IgD-negative memory B cell (primary cell): ENCODE measurements around the gene NEDD9. TPM values are rescaled to one million over a fixed set of nuclear protein-coding genes. Genes with fewer than 3 reads are reported as not detected.

Experiments
- H3K27ac Mint-ChIP-seq, 3 donors: one replicate each; pipeline ENCODE4 v1.8.0; 2020 to 2022; ENCODE audit warnings: mild to moderate bottlenecking in 3 of 3, mixed read lengths in 3 of 3, moderate library complexity in 1 of 3
- H3K27me3 Mint-ChIP-seq: one replicate; pipeline ENCODE4 v1.8.0; 2021; ENCODE audit warnings: mixed read lengths
- H3K36me3 Mint-ChIP-seq: one replicate; pipeline ENCODE4 v1.8.0; 2020; ENCODE audit warnings: mild to moderate bottlenecking, mixed read lengths
- H3K4me1 Mint-ChIP-seq, 3 donors: one replicate each; pipeline ENCODE4 v1.8.0; 2020 to 2022; ENCODE audit warnings: mixed read lengths in 3 of 3, mild to moderate bottlenecking in 1 of 3
- H3K4me3 Mint-ChIP-seq, 4 donors: one replicate each; pipeline ENCODE4 v1.8.0; 2020 to 2022; ENCODE audit warnings: mild to moderate bottlenecking in 4 of 4, mixed read lengths in 4 of 4, moderate library complexity in 3 of 4
- H3K9me3 Mint-ChIP-seq, 3 donors: one replicate each; pipeline ENCODE4 v1.8.0; 2020 to 2021; ENCODE audit warnings: mixed read lengths in 3 of 3, mild to moderate bottlenecking in 1 of 3
- polyA plus RNA-seq: library from polyadenylated mRNA; unstranded; fragments of 300-500 nt; fragmentation: Illumina TruSeq; gene quantifications from one replicate; pipeline ENCODE4 v1.2.3, GENCODE V29; 2021

Gene NEDD9
- polyA plus RNA-seq, 1 donor from 2014 or later = 32.4 TPM

DNA sequence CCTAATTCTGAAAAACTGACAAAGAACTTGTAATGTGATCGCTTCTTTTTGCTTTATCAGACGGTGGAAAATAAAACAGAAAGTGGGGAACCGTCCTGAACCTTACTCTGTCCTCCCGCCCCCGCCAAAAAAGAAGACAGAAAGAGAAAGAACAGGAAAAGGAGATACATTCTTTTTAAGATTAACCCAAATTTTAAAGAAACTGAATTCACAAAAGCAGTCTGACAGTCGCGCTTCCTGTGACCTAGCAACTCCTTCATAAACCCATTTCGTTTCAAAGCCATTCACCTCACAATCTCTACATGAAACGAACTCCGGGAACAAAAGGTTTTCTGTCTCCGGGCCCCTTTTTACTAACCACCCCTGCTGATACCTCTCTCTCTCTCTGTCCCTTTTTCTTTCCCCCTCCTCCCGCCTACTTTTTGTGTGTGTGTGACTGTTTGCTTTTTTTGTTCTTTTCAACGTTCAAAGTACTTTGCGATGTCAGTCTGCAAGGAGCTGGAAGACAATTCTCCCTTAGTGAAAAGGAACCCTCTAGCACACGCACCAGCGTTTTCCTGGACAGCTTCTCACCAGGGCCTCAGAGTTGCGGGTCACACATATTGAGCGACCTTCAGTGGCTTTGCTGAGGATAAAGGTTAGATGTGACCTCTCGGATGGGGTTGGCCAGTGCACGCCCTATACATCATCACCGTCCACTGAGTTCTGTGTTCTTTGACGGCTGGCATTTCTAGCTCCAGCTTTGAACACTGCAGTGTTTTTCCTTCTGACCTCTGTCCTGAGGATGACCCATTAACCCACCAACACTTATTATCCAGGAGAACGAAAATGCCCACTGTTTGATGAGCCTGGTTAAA is 530 bp upstream of the NEDD9 start:
- H3K36me3 Mint-ChIP-seq = peaks cover 6% of the 10 kb centered on the region
- peak overlapping the region; percentile 90 to 95 (median 92) for H3K4me3 Mint-ChIP-seq
- H3K9me3 Mint-ChIP-seq = no peaks in the 10 kb centered on the region
- H3K4me1 Mint-ChIP-seq = peaks cover 29 to 45% (median 40%) of the 10 kb centered on the region in 3 donors
- peak overlapping the region; percentile 88 to 98 (median 95) for H3K27ac Mint-ChIP-seq
- H3K27me3 Mint-ChIP-seq = no peaks in the 10 kb centered on the region

DNA sequence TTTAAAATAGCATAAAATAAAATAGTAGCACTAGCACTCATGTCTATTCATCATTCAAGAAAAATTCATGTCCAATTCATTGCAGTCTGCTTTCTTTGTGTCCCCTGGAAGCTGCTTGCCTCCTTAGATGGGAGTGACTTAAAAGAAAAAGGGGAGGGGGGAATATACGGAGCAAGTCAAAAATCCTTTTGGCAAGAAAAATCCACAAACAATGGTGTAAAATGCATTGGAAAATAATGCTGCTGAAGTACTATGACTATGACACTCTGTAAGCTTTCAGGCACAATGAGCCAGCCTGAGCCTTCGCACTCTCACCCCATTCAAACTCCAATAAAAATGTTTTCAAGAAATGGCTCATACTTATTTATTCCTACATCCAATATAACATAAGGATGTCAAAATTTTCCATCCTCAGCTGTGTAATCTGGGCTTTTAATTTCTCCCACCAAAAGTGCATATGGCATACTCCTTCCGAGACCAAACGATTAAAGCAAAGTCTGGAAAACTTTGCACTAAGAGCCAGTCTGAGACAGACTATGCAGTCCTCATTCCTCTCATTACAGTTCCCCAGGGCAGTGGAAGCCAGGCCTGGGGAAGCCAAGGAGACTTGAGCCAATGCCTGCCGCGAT is 790 bp downstream of the NEDD9 start:
- Mint-ChIP-seq H3K27me3 (no peaks in the 10 kb centered on the region), H3K9me3 (no peaks in the 10 kb centered on the region), H3K36me3 (peaks cover 3% of the 10 kb centered on the region), H3K27ac (peak overlapping the region; percentile 26 to 95 (median 88)), H3K4me1 (peaks cover 24 to 33% (median 30%) of the 10 kb centered on the region in 3 donors), H3K4me3 (peak overlapping the region; percentile 90 to 95 (median 92))

DNA sequence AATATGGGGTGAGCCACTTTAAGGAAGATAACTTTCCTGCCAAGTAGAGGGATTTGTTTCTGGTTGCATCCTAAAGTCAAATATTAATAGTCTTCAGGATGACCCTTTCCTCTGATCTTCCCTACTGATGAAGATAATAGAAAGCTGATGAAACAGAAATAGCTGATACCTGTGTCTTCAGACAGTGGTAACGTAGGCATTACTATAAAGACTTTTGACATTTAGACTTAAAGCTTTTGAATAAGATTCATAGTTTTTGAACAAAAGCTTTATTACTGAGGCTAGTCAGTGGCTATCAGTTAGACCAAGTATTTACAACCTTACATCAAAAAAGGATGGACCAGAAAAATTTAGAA is 1.4 kb downstream of the NEDD9 start:
- Mint-ChIP-seq H3K36me3 (peaks cover 1% of the 10 kb centered on the region), H3K4me1 (peaks cover 22 to 27% (median 24%) of the 10 kb centered on the region in 3 donors), H3K9me3 (no peaks in the 10 kb centered on the region), H3K27ac (peak overlapping the region in 1 of 3 donors; percentile 15), H3K4me3 (peak overlapping the region in 2 of 4 donors; percentile 27 to 94), H3K27me3 (no peaks in the 10 kb centered on the region)

DNA sequence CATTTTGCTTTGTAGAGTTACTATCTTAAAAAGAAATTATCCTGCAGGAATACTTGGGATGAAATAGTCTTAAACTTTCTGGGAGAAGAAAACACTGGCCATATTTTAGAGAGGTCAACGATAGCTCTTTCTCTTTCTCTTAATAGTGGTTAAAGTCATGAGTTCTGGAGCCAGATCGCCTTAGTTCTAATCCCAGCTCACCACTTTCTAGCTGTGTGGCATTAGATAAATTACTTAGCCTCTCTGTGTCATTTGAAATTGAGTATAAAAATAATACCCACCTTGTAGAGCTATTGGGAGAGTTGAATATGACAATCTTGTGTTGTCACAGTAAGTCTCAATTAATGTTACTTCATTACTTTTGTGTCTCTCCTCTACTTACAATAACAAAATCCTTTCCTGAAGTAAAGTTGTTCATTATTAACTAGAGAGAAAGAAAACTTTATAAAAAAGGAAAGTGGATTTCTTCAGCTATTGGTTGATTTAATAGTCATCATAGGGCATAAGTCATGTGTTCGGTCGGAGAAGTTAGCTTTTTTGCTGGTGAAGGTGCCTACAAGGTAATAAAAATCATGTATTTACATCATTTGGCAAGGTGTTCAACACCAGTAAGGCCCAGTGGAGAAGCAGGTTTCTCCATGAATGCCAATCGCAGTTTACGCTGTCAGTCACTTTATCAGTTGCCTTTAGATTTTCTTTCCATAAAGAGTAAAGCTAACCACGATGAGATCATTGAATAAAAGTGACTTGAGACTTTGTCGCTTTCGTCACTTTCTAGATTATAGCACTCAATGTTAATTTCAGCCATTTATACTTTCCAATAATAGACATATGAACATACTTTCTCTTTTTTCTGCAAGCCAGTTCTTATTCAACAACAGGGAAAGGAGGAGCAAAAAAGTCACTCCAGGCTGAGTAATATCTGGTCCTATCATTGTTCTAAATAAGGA is 2.0 kb downstream of the NEDD9 start:
- H3K27ac Mint-ChIP-seq = no peak overlapping the region
- peaks cover 1% of the 10 kb centered on the region for H3K36me3 Mint-ChIP-seq
- no peaks in the 10 kb centered on the region for H3K27me3 Mint-ChIP-seq
- peak overlapping the region in 2 of 4 donors; percentile 1 to 27 for H3K4me3 Mint-ChIP-seq
- peaks cover 21 to 26% (median 26%) of the 10 kb centered on the region in 3 donors for H3K4me1 Mint-ChIP-seq
- H3K9me3 Mint-ChIP-seq = no peaks in the 10 kb centered on the region

DNA sequence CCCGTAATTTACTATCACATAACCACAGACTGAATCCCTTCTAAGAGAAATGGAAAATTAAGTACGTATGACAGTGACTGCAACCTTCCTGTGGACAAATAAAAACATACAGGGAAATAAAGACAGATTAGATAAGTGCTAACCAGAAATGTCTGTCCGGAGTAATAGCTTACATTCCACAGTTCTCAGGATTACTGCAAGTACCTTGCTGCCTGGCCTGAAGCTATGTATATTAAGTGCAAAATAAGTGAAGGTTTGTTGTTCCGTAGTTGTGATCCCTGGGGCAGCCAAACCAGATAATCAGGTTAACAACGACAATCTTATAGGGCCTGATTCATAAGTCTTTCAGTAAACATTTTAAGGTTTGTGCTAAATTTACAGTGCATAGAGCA is 2.8 kb downstream of the NEDD9 start:
- H3K4me1 Mint-ChIP-seq = peaks cover 26 to 32% (median 30%) of the 10 kb centered on the region in 3 donors
- no peak overlapping the region for H3K4me3 Mint-ChIP-seq
- H3K9me3 Mint-ChIP-seq = no peaks in the 10 kb centered on the region
- no peak overlapping the region for H3K27ac Mint-ChIP-seq
- peaks cover 1% of the 10 kb centered on the region for H3K36me3 Mint-ChIP-seq
- H3K27me3 Mint-ChIP-seq = no peaks in the 10 kb centered on the region

DNA sequence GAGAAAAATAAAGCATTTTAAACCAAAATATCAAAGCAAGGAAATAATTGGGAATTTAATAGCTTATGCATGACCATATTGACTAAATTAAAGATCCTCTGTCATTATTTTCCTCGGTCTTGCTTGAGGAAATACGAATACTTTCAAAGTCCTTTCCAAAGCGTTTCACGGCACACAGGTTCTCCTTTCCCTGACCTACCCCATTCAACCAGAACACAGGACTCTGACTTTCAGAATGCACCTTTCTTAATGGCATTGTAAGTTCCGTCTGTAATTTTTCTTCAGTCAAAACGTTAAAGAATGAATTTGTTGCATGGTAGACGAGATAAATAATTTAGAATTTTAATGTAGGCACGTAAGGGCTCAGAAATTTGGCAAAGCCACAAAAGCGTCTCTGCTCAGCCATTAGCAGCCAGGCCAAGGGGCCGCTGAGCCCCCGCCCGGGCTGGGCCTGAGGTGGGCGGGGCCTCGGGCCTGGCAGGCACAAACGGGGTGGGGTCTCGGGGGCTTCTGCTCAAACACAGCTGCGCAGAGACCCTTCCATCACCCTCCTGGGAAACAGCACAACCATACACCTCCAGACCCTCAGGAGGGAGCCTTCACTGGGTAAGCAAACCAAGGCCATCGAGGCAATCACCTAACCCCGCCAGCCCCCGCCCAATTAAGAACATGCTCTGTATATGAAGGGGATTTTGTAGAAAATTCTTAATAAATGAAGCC is 3.4 kb downstream of the NEDD9 start:
- Mint-ChIP-seq H3K4me1 (peaks cover 28 to 34% (median 33%) of the 10 kb centered on the region in 3 donors), H3K4me3 (no peak overlapping the region), H3K36me3 (peaks cover 1% of the 10 kb centered on the region), H3K27ac (no peak overlapping the region), H3K27me3 (no peaks in the 10 kb centered on the region), H3K9me3 (no peaks in the 10 kb centered on the region)

DNA sequence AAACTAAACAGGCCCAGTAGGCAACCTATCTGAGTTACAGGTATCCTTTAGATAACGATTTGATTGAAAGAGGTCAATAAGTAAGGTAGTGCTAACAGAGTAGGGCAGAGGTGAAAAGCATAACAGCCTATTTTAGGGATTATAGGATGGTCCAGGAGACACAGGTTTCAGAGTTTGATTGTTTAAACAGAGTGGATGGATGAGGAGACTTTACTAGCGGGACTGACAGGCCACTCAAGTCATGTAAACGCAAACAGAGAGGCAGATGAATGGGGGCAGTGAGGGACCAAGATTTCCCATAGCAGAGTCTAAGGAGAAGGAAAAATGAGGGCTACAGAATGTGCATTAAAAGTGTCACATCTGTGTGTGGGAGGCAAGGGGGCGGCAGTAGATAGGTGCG is 4.8 kb downstream of the NEDD9 start:
- no peaks in the 10 kb centered on the region for H3K27me3 Mint-ChIP-seq
- peaks cover 18 to 33% (median 31%) of the 10 kb centered on the region in 3 donors for H3K4me1 Mint-ChIP-seq
- peaks cover 1% of the 10 kb centered on the region for H3K36me3 Mint-ChIP-seq
- no peaks in the 10 kb centered on the region for H3K9me3 Mint-ChIP-seq
- H3K27ac Mint-ChIP-seq = no peak overlapping the region
- H3K4me3 Mint-ChIP-seq = no peak overlapping the region

DNA sequence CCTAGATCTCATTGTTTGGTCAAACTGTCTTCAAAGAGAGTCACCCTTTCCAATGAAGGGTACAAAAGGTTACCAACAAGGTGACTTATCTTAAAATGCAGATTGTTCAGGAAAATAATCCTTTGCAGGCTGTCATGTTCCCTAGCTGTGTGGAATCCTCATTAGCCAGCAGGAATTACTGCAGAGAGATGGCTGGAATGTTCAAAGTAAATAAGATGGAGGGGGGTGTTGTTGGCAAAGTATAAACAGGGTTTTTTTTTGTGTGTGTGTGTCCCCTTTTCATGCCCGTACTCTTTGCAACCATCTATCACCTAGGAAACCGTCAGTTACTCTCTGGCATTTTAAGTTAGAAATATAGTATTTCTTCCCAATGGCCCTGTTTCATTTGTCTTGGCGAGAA is 6.5 kb downstream of the NEDD9 start:
- peaks cover 23 to 38% (median 27%) of the 10 kb centered on the region in 3 donors for H3K4me1 Mint-ChIP-seq
- H3K27ac Mint-ChIP-seq = peak overlapping the region in 1 of 3 donors; percentile 19
- no peaks in the 10 kb centered on the region for H3K9me3 Mint-ChIP-seq
- H3K36me3 Mint-ChIP-seq = peaks cover 4% of the 10 kb centered on the region
- no peaks in the 10 kb centered on the region for H3K27me3 Mint-ChIP-seq
- no peak overlapping the region for H3K4me3 Mint-ChIP-seq

DNA sequence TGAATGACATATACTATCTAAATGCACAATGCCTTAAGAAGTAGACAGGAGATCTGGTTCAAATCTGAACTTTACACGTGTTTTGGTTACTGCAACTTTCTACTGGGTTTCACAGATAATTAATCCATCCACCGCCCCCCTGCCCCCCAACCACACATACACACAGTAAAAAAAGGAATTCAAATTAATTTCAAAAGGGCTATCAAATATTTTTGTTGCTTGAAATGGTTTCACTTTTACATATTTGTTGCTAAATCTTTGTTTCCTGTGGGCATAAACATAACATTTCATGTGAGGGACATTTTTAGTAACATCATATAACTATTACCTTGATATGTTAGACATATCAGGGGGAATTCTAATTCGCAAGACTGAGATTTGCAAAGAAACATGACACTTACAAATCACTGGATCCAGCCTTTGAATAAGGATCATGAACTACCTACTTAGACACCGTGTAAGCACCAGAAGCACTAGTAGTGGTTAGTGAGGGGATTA is 7.5 kb downstream of the NEDD9 start:
- Mint-ChIP-seq H3K27ac (peak overlapping the region in 2 of 3 donors; percentile 15 to 25), H3K36me3 (peaks cover 4% of the 10 kb centered on the region), H3K27me3 (no peaks in the 10 kb centered on the region), H3K4me3 (peak overlapping the region in 2 of 4 donors; percentile 68 to 79), H3K9me3 (no peaks in the 10 kb centered on the region), H3K4me1 (peaks cover 23 to 38% (median 29%) of the 10 kb centered on the region in 3 donors)

DNA sequence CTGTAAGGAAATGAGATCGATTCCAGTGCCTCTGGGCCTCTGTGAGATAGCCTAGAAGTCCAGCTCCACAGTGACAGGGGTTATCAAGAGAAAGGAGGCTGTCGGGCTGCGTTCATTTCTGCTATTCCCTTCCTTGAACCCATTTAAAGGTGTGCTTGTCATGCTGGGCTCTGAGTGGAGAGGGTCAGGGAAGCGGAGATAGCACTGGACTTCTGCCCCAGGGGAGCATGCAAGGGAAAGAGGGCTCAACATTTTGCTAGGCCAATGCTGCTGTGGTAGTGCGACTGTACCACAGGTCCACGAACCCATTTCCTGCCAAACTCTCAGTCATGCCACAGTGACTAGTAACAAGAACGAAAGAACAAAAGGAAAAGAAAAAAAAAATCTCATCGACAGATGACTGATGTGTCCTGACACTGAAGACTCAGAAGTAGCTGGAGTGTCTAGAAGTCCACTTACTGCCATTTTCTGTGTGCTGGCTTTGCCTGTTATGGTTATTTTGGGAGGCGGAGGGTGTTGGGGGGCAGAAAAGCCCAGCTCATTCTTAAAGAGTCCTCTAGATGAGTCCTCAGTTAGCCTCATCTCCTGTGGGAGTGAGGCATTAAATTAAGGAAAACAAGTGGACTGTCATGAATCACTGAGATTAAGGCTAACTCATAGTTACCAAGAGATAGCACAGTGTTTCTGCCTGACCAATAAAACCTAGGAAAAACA is 8.1 kb downstream of the NEDD9 start:
- peaks cover 4% of the 10 kb centered on the region for H3K36me3 Mint-ChIP-seq
- peak overlapping the region; percentile 6 to 25 (median 15) for H3K27ac Mint-ChIP-seq
- H3K27me3 Mint-ChIP-seq = no peaks in the 10 kb centered on the region

DNA sequence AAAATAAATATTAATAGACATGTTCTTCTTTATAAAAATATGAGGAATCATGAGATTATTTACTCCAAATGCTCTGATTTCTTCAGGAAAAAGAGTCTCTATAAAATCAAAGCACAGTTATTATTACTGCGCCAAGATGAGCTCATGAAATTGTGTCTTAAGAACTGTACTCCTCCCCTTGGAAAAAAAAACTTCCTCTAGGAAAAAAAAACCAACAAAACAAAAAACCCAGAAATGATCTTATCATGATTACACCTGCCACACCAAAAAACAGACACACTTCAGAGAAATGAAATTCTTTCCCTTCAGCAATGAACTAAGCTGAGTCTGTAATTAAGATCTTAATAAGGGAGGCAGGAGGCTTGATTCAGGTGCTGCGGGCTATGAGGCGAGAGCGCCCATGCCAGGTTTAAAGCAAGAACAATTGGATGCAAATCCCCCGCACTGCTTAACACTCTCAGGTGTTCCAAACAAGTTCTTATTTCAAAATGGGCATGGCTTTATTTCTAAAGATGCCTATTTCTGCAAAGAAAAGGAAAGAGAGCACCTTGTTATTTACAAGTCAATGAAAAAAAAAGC is 9.1 kb downstream of the NEDD9 start:
- Mint-ChIP-seq H3K36me3 (peaks cover 4% of the 10 kb centered on the region), H3K4me1 (peaks cover 23 to 38% (median 32%) of the 10 kb centered on the region in 3 donors), H3K9me3 (no peaks in the 10 kb centered on the region), H3K27ac (peak overlapping the region in 2 of 3 donors; percentile 25 to 26), H3K4me3 (peak overlapping the region in 1 of 4 donors; percentile 41), H3K27me3 (no peaks in the 10 kb centered on the region)

More for the DNA sequence above, 8.1 kb downstream of the NEDD9 start:
- H3K4me1 Mint-ChIP-seq = peaks cover 23 to 38% (median 30%) of the 10 kb centered on the region in 3 donors
- peak overlapping the region in 2 of 4 donors; percentile 68 to 79 for H3K4me3 Mint-ChIP-seq
- no peaks in the 10 kb centered on the region for H3K9me3 Mint-ChIP-seq

DNA sequence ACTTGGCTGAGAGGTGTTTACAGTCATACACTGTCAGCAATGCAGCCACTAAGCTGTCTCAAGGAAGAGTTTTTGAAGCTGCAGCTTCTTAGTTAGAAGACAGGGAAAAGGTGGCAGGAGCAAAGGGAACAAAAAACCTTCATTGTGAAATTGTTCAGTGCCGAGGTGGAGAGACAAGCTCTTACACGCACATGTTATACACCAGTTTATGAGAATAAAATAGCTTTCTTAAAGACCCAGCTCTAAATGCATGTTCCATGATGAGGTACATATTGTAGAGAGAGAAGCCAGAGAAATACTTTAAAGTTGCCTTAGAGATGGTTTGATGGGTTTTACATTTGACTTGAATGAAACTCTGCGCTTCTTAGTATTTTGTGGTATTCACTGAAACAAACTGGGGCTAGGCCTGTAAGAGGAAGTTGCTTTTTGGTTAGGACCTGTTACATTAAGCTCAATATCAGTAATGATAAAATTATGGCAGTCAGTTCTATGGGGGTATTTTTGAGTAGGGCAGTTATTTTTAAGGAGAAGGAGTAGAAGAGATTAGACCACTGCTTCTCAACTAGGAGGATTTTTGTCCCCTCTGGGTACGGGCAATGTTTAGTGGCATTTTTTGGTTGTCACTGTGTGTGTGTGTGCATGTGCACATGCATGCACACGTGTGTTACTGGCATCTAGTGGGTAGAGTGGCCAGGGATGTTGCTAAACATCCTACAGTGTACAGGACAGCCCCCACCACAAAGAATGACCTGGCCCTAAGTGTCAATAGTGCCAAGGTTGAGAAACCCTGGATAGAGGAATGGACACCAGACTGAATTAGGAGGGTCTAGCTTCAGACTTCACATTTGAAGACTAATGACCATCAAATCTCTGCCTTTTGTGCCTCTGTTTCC is 9.8 kb downstream of the NEDD9 start:
- peaks cover 21 to 38% (median 33%) of the 10 kb centered on the region in 3 donors for H3K4me1 Mint-ChIP-seq
- H3K27ac Mint-ChIP-seq = peak overlapping the region in 1 of 3 donors; percentile 51
- peaks cover 3% of the 10 kb centered on the region for H3K36me3 Mint-ChIP-seq
- peak overlapping the region in 1 of 4 donors; percentile 24 for H3K4me3 Mint-ChIP-seq
- H3K9me3 Mint-ChIP-seq = no peaks in the 10 kb centered on the region
- no peaks in the 10 kb centered on the region for H3K27me3 Mint-ChIP-seq
